Panc1 (cell line): Measurements from ENCODE around the gene SLC44A4. TPM values are rescaled to one million over a fixed set of nuclear protein-coding genes. Genes with fewer than 3 reads are reported as not detected.

ENCODE experiments used
- ATAC-seq: fragments of 200-7000 bp; cut with Tn5 transposase; 2 replicates; pipeline ENCODE4 v1.9.1; 2020; ENCODE audit warnings: mild to moderate bottlenecking, moderate library complexity
- BruUV-seq: library from RNA; stranded (reverse); fragments of 400-500 nt; replicated peaks from 2 replicates; lab custom pipeline; 2021; lab: Mats Ljungman, UMichigan
- CTCF ChIA-PET: fragments of 300-600 bp; sonication (Branson Sonifier 250); formaldehyde crosslinking; loops from one replicate; lab custom pipeline; 2022; ENCODE audit warnings: antibody characterized with exemption; lab: Charles Lee
- POLR2A ChIA-PET: fragments of 300-600 bp; sonication (Branson Sonifier 250); formaldehyde crosslinking; loops from one replicate; lab custom pipeline; 2022; ENCODE audit warnings: antibody characterized with exemption; lab: Charles Lee
- DNase-seq: peaks from one replicate; pipeline ENCODE4 v3.0.0-alpha.2; 2010; ENCODE audit warnings: low read depth, low spot score
- H3K27ac ChIP-seq: 2 replicates; pipeline ENCODE4 v1.5.1; 2011; ENCODE audit warnings: mild to moderate bottlenecking, low read length, inconsistent platforms
- H3K27me3 ChIP-seq: fragments of 200-500 bp; sonication (Bioruptor generic); 2 replicates; pipeline ENCODE4 v1.6.0; 2014; ENCODE audit warnings: low read length, inconsistent platforms; ENCODE audit not compliant: control insufficient read depth, insufficient read depth
- H3K36me3 ChIP-seq: fragments of 200-500 bp; sonication (Bioruptor generic); 2 replicates; pipeline ENCODE4 v1.5.1; 2014; ENCODE audit warnings: inconsistent platforms, mild to moderate bottlenecking, low read length, moderate library complexity; ENCODE audit not compliant: control insufficient read depth, insufficient read depth
- H3K4me1 ChIP-seq: 2 replicates; pipeline ENCODE4 v1.5.1; 2011; ENCODE audit warnings: inconsistent platforms, mild to moderate bottlenecking, low read length, moderate library complexity; ENCODE audit not compliant: control insufficient read depth, insufficient read depth
- H3K4me3 ChIP-seq, 2 experiments: 2 replicates each; pipeline ENCODE4 v1.5.1; 2011 to 2012; ENCODE audit warnings: low read depth in 2 of 2, low read length in 2 of 2, mild to moderate bottlenecking in 2 of 2, inconsistent platforms in 1 of 2, moderate library complexity in 1 of 2
- H3K9me3 ChIP-seq: fragments of 200-500 bp; sonication (Bioruptor generic); 2 replicates; pipeline ENCODE4 v1.5.1; 2014; ENCODE audit warnings: low read depth, mild to moderate bottlenecking, inconsistent platforms, low read length, moderate library complexity; ENCODE audit not compliant: control insufficient read depth, insufficient read depth
- POLR2AphosphoS5 ChIP-seq: IDR thresholded peaks from 2 replicates; pipeline ENCODE4 v1.6.1; 2012; ENCODE audit warnings: mild to moderate bottlenecking, low read depth, low read length, moderate library complexity
- SIN3A ChIP-seq: IDR thresholded peaks from 2 replicates; pipeline ENCODE4 v1.6.1; 2012; ENCODE audit warnings: low read depth, mild to moderate bottlenecking, low read length, moderate library complexity, borderline replicate concordance; ENCODE audit not compliant: insufficient read depth
- TCF7L2 ChIP-seq: IDR thresholded peaks from 2 replicates; pipeline ENCODE4 v1.6.1; 2011; ENCODE audit warnings: mild to moderate bottlenecking, low read depth, low read length, inconsistent platforms
- in situ Hi-C: cut with HindIII; loops from 2 replicates; pipeline ENCODE4 v1.10.0; 2016; ENCODE audit warnings: low sequenced_read_pairs, low pct_unique_long_range_greater_than_20kb
- intact Hi-C: fragments of 100-400 bp; cut with micrococcal nuclease; formaldehyde crosslinking; loops from one replicate; pipeline ENCODE4 v1.10.0; 2022; ENCODE audit not compliant: unreplicated experiment
- total RNA-seq: library from RNA; stranded (reverse); gene quantifications from one replicate; pipeline ENCODE4 v1.2.1, GENCODE V29; 2021; ENCODE audit not compliant: unreplicated experiment
- TF ChIP-seq, protein P1 (sequence below), 2 experiments: IDR thresholded peaks; 2 replicates each; pipeline ENCODE4 v1.6.1; 2011 to 2012; ENCODE audit warnings: low read depth in 2 of 2, control low read depth in 1 of 2, low read length in 1 of 2, mild to moderate bottlenecking in 1 of 2, moderate library complexity in 1 of 2; ENCODE audit not compliant: insufficient read depth in 1 of 2
- TF ChIP-seq, protein P2 (sequence below): fragments of 450-650 bp; IDR thresholded peaks from 2 replicates; pipeline ENCODE4 v1.5.1; 2017; ENCODE audit warnings: mild to moderate bottlenecking

Gene SLC44A4
- total RNA-seq, 1 experiment from 2014 or later: 2.7 TPM

DNA sequence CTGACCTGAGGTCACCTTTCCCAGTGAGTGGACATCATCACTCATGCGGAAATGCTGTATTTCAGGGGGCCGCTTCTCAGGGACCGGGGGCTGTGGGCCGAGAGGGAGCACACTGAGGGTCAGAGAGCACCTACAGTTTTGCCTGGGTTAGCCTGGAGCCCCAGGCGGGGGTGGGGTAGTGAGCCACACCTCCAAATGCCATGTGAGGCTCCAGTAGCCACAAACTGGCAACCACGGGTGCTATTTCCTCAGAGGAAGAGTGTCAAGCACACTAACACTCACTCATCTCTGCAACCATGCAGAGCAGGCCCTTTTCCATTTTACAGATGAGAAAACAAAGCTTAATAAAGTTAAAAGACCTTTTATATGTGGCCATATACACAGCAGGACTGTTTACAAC, 14.0 kb upstream of the SLC44A4 start:
- BruUV-seq: no TSS peak
- Histone ChIP-seq H3K4me1 (0 out of 2 replicates have a peak, but pooled peaks cover 6% of the 10 kb centered on the region), H3K36me3 (no peaks in the 10 kb centered on the region; the same call in none of the 2 replicates), H3K9me3 (no peaks in the 10 kb centered on the region), H3K27ac (no peak overlapping the region), H3K4me3 (no peak overlapping the region), H3K27me3 (no peaks in the 10 kb centered on the region)
- in situ Hi-C loops: no loop called here
- intact Hi-C loops: no loop called here
- ChIA-PET POLR2A (interaction anchor here (0.6 kb wide), 1 partner anchor 18 kb away, joined by 3 read pairs; no protein-coding TSS in a partner anchor), CTCF (no interaction called here)
- no peak for DNase-seq
- no peak for ATAC-seq
- TF ChIP-seq, protein P1, sequence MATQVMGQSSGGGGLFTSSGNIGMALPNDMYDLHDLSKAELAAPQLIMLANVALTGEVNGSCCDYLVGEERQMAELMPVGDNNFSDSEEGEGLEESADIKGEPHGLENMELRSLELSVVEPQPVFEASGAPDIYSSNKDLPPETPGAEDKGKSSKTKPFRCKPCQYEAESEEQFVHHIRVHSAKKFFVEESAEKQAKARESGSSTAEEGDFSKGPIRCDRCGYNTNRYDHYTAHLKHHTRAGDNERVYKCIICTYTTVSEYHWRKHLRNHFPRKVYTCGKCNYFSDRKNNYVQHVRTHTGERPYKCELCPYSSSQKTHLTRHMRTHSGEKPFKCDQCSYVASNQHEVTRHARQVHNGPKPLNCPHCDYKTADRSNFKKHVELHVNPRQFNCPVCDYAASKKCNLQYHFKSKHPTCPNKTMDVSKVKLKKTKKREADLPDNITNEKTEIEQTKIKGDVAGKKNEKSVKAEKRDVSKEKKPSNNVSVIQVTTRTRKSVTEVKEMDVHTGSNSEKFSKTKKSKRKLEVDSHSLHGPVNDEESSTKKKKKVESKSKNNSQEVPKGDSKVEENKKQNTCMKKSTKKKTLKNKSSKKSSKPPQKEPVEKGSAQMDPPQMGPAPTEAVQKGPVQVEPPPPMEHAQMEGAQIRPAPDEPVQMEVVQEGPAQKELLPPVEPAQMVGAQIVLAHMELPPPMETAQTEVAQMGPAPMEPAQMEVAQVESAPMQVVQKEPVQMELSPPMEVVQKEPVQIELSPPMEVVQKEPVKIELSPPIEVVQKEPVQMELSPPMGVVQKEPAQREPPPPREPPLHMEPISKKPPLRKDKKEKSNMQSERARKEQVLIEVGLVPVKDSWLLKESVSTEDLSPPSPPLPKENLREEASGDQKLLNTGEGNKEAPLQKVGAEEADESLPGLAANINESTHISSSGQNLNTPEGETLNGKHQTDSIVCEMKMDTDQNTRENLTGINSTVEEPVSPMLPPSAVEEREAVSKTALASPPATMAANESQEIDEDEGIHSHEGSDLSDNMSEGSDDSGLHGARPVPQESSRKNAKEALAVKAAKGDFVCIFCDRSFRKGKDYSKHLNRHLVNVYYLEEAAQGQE (IDR thresholded peaks at IDR 0.05; ENCODE audit: insufficient read depth in 1 of 2, low read depth in 2 of 2, low read length in 1 of 2): no peak
- TF ChIP-seq SIN3A (no peak), POLR2AphosphoS5 (no peak), TCF7L2 (no peak)
- TF ChIP-seq, protein P2, sequence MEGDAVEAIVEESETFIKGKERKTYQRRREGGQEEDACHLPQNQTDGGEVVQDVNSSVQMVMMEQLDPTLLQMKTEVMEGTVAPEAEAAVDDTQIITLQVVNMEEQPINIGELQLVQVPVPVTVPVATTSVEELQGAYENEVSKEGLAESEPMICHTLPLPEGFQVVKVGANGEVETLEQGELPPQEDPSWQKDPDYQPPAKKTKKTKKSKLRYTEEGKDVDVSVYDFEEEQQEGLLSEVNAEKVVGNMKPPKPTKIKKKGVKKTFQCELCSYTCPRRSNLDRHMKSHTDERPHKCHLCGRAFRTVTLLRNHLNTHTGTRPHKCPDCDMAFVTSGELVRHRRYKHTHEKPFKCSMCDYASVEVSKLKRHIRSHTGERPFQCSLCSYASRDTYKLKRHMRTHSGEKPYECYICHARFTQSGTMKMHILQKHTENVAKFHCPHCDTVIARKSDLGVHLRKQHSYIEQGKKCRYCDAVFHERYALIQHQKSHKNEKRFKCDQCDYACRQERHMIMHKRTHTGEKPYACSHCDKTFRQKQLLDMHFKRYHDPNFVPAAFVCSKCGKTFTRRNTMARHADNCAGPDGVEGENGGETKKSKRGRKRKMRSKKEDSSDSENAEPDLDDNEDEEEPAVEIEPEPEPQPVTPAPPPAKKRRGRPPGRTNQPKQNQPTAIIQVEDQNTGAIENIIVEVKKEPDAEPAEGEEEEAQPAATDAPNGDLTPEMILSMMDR: no peak

DNA sequence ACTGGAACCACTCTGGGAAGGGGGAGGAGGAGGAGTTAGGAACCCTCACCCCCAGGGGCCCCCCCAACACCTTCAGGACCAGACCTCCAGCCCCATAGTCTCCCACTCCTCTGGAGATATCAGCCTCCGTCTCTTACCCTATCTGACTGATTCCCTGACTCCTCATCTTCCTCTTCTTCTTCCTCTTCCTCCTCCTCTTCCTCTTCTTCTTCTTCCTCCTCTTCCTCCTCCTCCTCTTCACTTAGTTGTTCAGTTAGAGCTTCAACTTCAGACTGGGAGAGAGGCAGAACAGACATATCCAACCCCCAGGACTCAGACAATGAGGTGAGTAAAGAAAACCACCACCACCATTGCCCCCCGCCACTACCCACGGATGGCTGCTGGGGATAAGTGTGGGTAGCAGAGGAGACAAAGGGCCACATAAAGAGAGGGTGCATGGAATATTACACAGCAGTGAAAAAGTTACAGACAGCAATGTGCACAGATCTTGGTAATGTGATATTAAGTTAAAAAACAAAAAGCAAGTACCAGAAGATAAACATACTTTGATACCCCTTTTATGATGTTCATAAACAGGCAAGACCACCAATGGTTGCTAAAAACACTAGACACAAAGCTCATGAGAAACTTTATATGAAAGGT, 10.7 kb upstream of the SLC44A4 start:
- in situ Hi-C loops: no loop called here
- no peak for DNase-seq
- ChIA-PET CTCF (interaction anchor here (0.7 kb wide), 2 partner anchors 9 to 33 kb away, joined by 3 to 4 read pairs; no protein-coding TSS in a partner anchor), POLR2A (no interaction called here)
- intact Hi-C loops: no loop called here
- no TSS peak for BruUV-seq
- no peak overlapping the region for H3K4me3 ChIP-seq
- H3K27me3 ChIP-seq: no peaks in the 10 kb centered on the region
- TF ChIP-seq TCF7L2: no peak
- no peak for TF ChIP-seq POLR2AphosphoS5
- TF ChIP-seq SIN3A: no peak
- TF ChIP-seq, protein P1 (IDR thresholded peaks at IDR 0.05; ENCODE audit: insufficient read depth in 1 of 2, low read depth in 2 of 2, low read length in 1 of 2): no peak
- TF ChIP-seq, protein P2: no peak
- H3K4me1 ChIP-seq: no peaks in the 10 kb centered on the region
- H3K27ac ChIP-seq: no peak overlapping the region
- H3K36me3 ChIP-seq: no peaks in the 10 kb centered on the region; the same call in none of the 2 replicates
- ATAC-seq: 0 out of 2 replicates have a peak, but pooled peaks have one; percentile 19
- no peaks in the 10 kb centered on the region for H3K9me3 ChIP-seq
